Stimulated activated CD4-positive, alpha-beta T cell treated with anti-CD3 and anti-CD28 coated beads, Interleukin-1b, Interleukin-23, amount 100 ng/mL, for 4 hours (primary cell): ENCODE data around the gene CHST3.
"Not testable (repeated sequence)": the region's sequence is repeated elsewhere in the genome, so short reads cannot be mapped to it uniquely, and the experiment has no call there.

Experiments used
- DNase-seq, 2 donors: peaks; one replicate each; pipeline ENCODE4 v3.0.0-alpha.2; 2020; ENCODE audit warnings: low read depth in 2 of 2

CHST3 gene, protein sequence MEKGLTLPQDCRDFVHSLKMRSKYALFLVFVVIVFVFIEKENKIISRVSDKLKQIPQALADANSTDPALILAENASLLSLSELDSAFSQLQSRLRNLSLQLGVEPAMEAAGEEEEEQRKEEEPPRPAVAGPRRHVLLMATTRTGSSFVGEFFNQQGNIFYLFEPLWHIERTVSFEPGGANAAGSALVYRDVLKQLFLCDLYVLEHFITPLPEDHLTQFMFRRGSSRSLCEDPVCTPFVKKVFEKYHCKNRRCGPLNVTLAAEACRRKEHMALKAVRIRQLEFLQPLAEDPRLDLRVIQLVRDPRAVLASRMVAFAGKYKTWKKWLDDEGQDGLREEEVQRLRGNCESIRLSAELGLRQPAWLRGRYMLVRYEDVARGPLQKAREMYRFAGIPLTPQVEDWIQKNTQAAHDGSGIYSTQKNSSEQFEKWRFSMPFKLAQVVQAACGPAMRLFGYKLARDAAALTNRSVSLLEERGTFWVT

DNA sequence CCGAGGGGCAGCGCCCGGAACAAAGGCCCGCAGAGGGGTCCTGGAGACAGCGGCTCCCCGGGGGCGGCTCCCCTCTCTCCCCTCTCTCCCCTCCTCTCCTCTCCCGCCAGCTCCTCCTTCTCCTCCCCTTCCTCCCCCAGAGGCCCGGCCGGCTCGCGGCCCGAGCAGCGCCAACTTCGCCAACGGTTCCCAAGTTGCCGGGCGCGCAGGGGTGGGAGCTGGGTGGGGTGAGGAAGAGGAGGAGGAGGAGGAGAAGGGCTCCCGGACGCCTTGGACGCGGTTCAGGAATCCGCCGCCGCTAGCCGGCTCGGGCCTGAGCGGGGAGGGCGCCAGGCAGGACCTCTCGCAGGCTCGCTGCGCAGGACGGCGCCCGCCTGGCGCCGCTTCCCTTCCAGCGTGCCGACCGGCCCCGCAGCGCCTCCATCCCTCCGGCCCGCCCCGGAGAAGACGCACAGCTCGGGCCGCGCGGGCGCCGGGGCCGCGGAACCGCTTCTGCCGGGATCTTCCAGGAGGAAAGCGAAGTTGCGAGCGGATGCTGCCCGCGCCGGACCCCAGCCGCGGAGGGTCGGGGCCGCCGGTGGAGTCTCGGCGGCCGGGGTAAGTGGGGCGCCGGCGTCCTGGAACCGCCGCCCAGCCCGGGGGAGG, at the start of gene CHST3:
CHST3 (plus strand) TSS at position 298 of the 645 bp plus-strand sequence. CDS start 41,448 bp downstream, outside the sequence.
- DNase-seq = peak in 1 of 2 donors; percentile 9

DNA sequence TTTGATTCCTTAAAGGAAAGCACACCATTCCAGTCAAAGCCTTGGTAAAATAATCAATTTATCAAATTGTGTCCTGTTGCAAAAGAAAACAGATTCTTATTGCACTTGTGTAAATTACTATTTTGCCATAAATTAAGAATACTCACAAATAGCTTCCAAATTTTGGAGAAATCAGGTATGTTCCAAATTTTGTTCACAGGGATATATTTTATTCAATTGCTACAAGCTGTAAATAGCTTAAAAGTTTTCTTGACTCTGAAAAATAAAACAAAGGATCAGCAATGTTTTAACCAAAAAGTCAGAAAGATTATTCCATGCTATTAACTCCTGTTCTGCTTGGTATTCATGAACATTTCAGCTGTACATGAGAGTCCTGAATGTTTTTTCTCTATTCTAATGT, 47.4 kb upstream of the CHST3 start:
- DNase-seq = no peak

DNA sequence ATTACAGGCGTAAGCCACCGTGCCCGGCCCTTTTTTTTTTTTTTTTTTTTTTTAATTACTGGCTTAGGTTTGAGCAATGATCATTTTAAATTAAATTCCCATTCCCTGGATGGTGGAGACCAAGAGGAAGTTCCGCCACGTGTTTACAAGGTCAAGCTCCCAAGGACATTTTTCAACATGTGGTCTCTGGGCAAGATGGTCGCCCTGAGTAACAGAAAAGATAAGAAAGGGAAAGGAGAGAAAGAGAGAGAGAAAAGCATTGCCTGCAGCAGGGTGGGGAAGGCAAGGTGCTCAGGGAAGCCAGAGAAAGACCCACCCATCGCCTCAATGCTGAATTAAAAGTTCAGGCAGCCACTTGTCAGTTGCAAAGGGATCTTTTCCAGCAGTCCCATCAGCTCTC, 45.2 kb upstream of the CHST3 start:
- DNase-seq = no peak

DNA sequence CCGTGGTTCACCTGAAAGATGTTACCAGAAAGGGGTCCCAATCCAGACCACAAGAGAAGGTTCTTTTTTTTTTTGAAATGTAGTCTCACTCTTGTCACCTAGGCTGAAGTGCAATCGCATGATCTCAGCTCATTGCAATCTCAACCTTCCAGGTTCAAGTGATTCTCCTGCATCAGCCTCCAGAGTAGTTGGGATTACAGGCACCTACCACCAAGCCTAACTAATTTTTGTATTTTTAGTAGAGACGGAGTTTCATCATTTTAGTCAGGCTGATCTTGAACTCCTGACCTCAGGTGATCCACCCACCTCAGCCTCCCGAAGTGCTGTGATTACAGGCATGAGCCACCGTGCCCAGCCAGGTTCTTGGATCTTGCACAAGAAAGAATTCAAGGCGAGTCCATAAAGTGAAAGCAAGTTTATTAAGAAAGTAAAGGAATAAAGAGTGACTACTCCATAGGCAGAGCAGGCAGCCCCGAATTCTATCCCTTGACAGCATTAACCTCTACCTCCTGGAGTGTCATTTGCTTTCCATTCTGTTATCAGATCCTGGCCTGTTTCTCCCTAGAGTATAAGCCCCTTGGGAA, 44.1 kb upstream of the CHST3 start:
- DNase-seq = not testable (repeated sequence)

DNA sequence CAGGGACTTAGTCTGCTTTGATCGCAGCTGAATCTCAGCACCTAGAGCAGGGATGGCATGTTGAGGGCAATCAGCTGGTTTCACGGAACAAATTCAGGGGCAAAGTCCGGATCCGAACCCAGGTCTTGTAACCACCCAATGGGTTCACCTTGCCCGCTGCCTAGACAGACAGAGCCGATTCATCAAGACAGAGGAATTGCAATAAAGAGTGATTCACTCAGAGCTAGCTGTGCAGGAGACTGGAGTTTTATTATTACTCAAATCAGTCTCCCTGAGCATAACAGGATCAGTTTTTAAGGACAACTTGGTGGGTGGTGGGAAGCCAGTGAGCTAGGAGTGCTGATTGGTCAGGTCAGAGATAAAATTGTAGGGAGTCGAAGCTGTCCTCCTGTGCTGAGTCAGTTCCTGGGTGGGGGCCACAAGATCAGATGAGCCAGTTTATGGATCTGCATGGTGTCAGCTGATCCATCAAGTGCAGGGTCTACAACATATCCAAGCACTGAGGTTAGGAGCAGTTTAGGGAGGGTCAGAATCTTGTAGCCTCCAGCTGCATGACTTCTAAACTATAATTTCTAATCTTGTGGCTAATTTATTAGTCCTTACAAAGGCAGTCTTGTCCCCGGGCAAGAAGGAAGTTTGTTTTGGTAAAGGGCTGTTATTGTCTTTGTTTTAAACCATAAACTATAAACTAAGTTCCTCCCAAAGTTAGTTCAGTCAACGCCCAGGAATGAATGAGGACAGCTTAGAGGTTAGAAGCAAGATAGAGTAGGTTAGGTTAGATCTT, 43.5 kb upstream of the CHST3 start:
- DNase-seq = no peak

DNA sequence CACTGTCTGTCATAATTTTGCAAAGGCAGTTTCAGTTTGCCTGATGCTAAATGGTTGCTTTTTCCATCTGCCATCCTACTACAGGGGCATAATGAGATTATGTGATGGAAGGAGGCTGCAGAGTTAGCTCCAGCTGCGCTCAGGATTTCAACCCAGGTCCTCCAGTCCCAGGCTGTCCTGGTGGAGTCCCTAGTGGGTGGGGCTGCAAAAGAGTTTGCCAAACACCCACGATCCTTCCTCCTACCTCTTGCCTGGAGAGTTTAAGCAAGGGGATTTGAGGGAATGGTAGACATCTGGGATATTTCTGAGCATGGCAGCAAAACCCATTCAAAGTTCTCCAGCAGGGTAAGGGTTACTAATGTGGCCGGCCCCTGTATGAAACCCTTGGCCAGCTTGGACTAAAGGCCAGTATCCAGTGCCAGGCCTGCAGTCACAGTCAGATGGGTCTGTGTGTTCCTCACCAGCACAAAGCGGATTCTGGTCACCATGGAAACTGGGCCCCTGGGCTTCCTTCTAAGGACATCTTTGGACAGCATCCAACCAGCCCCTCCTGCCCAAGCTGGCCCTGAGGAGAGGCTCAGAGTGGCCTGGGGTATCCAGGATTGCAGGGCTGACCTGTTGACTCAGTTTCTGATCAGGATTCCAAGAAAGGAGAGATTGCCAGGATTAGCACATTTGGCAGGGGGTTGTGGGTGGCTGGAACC, 42.7 kb upstream of the CHST3 start:
- DNase-seq = no peak

DNA sequence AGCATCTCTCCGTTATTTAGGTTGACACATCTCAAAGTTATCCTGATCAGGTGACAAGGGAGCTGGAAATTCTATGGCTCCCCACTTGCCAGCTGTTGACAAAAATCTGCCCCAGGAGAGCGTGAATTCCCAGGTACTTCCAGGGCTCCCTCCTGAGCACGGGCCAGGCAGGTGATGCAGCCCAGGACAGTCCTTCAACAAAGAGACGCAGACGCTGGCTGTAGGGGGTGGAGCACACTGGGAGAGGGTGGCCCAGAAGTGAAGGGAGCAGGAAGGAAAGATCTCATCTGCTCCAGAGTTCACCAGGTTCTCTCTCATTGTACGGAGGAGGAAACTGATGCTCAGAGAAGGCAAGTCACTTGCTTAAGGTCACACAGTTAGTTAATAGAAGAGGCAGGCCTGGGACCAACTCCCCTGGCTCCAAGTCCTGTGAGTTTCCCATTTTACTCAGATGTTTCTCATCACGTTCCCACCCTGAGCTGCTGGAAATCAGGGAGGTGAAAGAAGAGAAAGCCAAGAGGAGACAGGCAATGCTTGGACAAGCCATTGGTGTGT, 41.0 kb upstream of the CHST3 start:
- no peak for DNase-seq

DNA sequence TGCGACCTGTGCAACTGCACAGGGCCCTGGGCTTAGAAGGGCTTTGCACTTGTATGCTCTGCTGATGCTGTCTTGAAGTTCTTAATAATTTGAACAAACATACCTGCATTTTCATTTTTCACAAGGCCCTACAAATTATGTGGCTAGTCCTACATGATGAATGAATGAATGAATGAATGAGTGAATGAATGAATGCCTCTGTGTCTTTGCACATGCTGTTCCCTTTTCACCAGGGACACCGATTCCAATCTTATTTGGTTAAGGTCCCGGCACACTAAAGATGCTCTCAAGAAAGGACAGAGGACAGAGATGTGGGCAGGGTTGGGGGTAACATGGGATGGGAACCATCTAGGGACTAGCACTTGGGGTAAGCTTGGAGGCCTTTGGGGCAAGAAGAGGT, 39.4 kb upstream of the CHST3 start:
- DNase-seq = no peak

DNA sequence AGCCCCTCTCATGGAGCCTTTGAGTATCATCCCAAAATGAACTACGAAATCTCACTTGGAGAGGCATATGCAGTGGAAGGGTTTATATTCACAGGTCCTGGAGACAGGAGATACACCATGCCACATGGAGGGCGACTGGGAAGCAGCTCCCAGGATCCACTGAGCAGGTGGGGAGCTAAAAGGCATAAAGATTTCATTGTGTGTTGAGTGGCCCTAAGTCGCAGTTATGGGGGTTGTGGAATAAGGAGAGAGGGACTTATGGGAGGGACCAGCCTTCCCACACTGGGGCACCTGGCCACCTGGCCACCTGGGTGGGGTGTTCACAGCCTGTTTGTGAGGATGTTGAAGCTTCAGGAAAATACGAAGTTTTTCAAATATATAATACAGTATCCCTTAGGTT, 37.0 kb upstream of the CHST3 start:
- DNase-seq = no peak

DNA sequence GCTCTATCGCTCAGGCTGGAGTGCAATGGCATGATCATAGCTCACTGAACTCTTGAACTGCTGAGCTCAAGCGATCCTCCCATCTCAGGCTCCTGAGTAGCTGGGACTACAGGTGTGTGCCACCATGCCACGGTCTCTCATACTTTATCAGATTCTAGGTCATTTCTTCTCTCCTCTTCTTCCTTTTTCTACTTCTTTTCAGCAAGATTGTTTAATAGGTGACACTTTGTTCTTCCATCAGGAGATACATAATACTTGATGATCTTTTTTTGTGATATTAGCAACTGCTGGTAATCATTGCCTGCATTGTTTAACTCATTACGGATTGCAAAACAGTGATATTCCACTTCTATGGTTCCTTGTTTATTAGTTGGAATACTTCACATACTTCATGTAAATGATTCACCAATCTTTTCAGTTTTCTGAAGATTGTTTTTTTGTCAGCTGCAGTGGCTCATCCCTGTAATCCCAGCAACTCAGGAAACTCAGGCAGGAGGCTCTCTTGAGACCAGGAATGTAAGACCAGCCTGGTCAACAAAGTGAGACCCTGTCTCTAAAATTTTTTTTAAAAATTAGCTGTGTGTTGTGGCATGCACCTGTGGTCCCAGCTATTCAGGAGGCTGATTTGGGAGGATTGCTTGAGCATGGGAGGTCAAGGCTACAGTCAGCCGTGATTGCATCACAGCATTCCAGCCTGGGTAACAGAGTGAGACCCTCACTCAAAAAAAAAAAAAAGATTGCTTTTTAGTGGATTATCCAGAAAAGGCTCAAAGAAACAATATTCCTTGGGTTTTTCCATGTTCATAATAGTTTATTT, 36.2 kb upstream of the CHST3 start:
- no peak for DNase-seq

DNA sequence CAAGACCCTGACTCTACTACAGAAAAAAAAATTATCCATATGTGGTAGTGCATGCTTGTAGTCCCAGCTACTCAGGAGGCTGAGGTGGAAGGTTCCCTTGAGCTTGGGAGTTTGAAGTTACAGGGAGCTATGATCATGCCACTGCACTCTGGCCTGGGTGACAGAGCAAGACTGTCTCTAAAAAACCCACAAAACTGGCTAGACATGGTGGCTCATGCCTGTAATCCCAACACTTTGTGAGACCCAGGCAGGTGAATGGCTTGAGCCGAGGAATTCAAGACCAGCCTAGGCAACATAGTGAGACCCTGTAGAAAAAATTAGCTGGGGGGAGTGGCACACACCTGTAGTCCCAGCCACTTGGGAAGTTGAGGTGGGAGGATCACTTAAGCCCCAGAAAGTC, 32.9 kb upstream of the CHST3 start:
- no peak for DNase-seq

DNA sequence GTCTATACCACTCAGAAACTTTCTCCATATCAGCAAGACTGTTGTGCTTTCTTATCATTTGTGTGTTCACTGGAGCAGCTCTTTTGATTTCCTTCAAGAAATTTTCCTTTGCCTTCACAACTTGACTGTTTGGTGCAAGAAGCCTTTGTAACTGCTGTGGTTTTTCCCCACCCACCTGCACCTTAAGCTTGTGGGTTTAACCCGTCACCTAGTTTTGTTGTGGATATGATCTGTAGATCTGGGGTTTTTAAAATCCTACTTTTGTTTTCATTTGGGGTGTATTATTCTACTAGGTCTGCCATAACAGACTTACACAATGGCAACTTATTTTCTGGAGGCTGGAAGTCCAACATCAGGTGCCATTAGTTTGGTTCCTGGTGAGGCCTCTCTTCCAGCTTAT, 30.5 kb upstream of the CHST3 start:
- DNase-seq = peak; percentile 22 to 26

DNA sequence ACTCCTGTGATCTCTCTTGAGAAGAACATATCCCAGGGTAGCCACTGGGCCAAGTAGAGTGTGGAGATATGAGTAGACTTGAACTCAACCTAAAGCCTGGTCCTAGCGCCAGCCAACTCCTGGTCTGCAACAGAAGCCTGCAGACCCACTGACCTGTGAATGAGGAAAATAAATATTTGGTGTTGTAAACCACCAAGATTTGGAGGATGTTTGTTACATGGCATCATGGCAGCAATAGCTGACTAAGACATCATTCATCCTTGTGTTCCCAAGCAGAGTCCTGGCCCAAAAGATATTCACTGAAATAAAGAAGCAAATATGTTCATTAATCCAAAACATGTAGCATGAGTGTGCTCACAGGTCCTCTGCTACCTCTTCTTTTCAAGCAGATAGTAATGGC, 26.0 kb upstream of the CHST3 start:
- no peak for DNase-seq

DNA sequence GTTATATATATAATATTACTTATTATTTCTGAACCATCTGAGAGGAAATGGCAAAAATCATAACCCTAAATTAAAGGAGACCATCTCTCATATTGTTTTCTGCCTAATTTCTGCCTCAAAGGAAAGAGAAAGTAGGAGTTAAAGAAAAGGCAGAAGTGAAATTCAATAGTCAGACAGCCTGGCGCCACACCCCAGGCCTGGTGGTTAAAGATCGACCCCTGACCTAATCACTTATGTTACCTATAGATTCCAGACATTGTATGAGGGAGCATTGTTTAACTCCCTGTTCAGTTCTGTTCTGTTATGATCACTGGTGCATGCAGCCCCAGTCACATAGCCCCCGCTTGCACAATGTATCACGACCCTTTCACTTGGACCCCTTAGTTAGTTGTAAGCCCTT, 24.9 kb upstream of the CHST3 start:
- no peak for DNase-seq

DNA sequence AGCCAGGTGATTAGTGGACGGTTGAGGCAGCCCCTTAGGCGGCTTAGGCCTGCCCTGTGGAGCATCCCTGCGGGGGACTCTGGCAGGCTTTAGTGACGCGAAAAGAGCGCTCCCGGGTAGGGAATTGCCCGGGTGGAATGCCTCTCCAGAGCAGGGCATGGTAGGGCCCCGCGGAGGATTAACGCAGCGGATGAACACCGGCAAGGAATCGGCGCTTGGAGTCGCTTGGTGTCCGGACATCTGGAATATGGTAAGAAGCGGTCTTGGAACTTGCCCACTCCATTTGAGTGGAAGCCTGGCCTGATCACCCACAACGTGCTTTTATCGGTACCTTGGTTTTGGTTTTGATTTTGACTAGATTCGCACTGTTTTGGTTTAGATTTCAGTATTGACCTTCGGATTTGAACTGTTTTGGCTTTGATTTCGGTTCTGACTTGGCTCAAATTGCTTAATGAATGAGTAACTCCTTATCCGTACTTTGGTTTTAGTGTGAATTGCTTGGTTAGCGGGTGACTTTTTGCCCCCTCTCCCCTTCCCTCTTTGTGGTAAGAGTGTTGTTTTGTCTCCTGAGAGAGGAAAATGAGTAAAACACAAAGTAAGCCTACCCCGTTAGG, 24.2 kb upstream of the CHST3 start:
- no peak for DNase-seq

DNA sequence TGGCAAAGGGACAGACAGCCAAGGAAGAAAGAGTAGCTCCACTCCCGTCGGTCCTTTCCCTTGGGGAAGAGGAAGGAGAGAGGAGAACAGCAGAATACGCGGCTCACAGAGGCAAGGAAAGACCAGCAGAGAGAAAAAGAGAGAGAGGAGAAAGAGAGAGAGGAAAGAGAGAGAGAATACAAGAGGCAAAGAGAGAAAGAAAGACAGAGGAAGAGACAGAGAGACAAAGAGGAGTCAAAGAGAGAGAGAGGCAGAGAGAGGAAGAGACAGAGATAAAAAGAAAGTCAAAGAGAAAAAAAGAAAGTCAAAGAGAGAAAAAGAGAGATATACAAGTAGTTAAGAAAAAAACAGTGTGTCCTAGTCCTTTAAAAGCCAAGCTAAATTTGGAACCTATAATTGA, 23.4 kb upstream of the CHST3 start:
- DNase-seq = no peak

DNA sequence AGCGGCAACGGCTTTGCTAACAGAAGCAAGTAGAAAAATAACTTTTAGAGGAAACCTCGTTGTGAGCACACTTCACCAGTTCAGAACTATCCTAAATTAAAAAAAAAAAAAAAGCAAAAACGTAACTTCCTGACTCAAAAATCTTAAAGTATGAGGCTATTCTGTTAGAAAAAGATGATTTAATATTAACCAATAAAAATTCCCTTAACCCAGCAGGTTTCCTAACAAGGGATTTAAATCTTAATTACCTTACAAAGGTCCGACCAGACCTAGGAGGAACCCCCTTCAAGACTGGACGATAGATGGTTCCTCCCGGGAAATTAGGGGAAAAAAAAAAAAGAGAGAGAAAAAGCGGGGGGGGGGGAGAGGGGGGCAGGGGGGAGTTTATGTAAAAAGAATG, 22.9 kb upstream of the CHST3 start:
- no peak for DNase-seq

DNA sequence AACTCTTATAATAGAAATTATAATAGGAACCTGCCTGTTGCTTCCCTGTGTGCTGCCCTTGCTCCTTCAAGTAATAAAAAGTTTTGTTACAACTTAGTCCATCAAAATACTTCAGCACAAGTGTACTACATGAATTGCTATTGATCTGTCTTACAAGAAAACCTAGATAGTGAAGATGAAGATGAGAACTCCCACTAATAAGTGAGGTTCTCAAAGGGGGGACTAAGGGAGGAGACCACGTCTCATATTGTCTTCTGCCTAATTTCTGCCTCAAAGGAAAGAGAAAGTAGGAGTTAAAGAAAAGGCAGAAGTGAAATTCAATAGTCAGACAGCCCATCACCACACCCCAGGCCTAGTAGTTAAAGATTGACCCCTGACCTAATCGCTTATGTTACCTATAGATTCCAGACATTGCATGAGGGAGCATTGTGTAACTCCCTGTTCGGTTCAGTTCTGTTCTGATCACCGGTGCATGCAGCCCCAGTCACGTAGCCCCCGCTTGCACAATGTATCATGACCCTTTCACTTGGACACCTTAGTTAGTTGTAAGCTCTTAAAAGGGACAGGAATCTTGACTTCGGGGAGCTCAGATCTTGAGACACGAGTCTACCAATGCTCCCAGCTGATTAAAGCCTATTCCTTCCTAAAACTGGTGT, 18.2 kb upstream of the CHST3 start:
- no peak for DNase-seq

DNA sequence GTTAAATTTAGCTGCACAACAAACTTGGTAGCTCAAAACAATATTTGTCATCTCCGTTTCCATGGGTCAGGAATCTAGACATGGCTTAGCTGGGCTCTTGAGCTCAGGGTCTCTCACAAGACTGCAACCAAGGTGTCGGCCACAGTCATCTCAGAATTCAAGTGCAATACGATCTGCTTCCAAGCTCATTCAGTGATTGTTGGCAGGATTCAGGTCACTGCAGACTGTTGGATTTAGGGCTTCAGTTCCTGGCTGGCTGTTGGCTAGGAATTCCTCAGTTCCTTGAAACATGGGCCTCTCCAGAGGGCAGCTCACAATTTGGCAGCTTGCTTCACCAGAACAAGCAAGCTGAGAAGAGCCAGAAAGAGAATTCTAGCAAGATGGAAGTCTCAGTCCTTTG, 17.5 kb upstream of the CHST3 start:
- DNase-seq = no peak
